ENCODE data around the gene GRIP2.

The GRIP2 gene

DNA sequence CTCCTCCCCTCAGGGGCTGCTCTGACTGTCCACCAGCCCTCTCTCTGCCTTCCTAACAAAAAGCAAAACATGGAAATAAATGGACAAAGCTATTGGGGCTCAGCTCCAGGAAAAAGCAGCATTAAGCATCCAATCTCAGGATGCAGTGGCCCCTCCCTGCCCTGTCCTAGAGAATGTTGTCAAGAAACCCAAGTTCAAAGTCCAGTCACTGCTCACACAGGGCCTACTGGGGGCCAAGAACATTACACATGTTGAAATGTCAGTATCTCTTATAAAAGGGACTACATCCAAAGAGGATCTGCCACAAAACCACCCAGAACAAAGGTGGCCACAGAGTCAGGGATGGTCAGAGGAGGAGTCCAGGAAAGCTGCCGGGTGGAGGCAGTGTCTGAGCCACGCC, 7.6 kb upstream of the GRIP2 start:
- H2AFZ ChIP-seq (ENCODE audit: low read length): no peak overlapping the region
- no peak overlapping the region for H3K9ac ChIP-seq (ENCODE audit: low read length)
- TF ChIP-seq EZH2phosphoT487 (IDR thresholded peaks at IDR 0.05; ENCODE audit: low read length) (no peak), EZH2 (optimal IDR thresholded peaks at IDR 0.05; ENCODE audit: low read depth, low read length) (no peak)
- TF ChIP-seq, protein P1, sequence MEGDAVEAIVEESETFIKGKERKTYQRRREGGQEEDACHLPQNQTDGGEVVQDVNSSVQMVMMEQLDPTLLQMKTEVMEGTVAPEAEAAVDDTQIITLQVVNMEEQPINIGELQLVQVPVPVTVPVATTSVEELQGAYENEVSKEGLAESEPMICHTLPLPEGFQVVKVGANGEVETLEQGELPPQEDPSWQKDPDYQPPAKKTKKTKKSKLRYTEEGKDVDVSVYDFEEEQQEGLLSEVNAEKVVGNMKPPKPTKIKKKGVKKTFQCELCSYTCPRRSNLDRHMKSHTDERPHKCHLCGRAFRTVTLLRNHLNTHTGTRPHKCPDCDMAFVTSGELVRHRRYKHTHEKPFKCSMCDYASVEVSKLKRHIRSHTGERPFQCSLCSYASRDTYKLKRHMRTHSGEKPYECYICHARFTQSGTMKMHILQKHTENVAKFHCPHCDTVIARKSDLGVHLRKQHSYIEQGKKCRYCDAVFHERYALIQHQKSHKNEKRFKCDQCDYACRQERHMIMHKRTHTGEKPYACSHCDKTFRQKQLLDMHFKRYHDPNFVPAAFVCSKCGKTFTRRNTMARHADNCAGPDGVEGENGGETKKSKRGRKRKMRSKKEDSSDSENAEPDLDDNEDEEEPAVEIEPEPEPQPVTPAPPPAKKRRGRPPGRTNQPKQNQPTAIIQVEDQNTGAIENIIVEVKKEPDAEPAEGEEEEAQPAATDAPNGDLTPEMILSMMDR (IDR thresholded peaks at IDR 0.05; ENCODE audit: low read length): no peak

DNA sequence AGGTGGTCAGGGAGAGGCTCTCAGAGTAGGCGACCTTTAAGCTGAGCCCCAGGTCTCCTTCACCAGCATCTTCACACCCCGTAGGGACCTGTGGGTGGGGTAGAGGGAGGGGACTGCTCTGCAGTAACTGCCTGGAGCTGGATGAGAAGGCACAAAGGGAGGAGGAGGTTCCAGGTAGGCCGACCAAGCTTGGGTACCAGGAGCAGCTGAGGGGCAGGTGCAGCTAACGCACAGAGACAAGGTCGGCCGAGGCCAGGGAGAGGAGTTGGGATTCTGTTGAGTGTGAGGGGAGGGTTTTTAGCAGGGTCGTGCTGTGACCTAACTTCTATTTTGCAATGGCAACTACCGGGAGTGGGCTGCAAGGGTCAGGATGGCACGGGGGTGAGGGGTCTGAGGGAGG, 5.9 kb upstream of the GRIP2 start:
- H3K9me3 ChIP-seq (replicated peaks; ENCODE audit: insufficient read depth, low read length): no peaks in the 10 kb centered on the region
- H3K79me2 ChIP-seq (ENCODE audit: low read length): no peaks in the 10 kb centered on the region
- H3F3A ChIP-seq (ENCODE audit: insufficient read depth, low read length): no peaks in the 10 kb centered on the region
- H4K20me1 ChIP-seq (ENCODE audit: insufficient read depth, low read length): no peaks in the 10 kb centered on the region
- no peak overlapping the region for H3K4me3 ChIP-seq (ENCODE audit: low read length)
- H3K36me3 ChIP-seq (replicated peaks; ENCODE audit: insufficient read depth, low read length): no peaks in the 10 kb centered on the region
- no peaks in the 10 kb centered on the region for H3K9me2 ChIP-seq (replicated peaks; ENCODE audit: insufficient read depth, low read length)
- no peak overlapping the region for H2AFZ ChIP-seq (ENCODE audit: low read length)
- DNase-seq: no peak
- no peaks in the 10 kb centered on the region for H3K4me1 ChIP-seq (ENCODE audit: low read length)
- peaks cover 60% of the 10 kb centered on the region for H3K27me3 ChIP-seq (replicated peaks; ENCODE audit: insufficient read depth, low read length)
- TF ChIP-seq EZH2phosphoT487 (IDR thresholded peaks at IDR 0.05; ENCODE audit: low read length) (no peak), EZH2 (optimal IDR thresholded peaks at IDR 0.05; ENCODE audit: low read depth, low read length) (no peak)
- TF ChIP-seq, protein P1 (IDR thresholded peaks at IDR 0.05; ENCODE audit: low read length): no peak
- H3K27ac ChIP-seq (ENCODE audit: low read length): no peak overlapping the region
- H3K9ac ChIP-seq (ENCODE audit: low read length): no peak overlapping the region
- no peak overlapping the region for H3K4me2 ChIP-seq (ENCODE audit: low read depth, low read length)

More for the DNA sequence above, 7.6 kb upstream of the GRIP2 start:
- Histone ChIP-seq H3F3A (ENCODE audit: insufficient read depth, low read length) (no peaks in the 10 kb centered on the region), H3K9me3 (replicated peaks; ENCODE audit: insufficient read depth, low read length) (no peaks in the 10 kb centered on the region), H3K79me2 (ENCODE audit: low read length) (no peaks in the 10 kb centered on the region), H4K20me1 (ENCODE audit: insufficient read depth, low read length) (no peaks in the 10 kb centered on the region), H3K9me2 (replicated peaks; ENCODE audit: insufficient read depth, low read length) (no peaks in the 10 kb centered on the region), H3K4me2 (ENCODE audit: low read depth, low read length) (no peak overlapping the region), H3K4me3 (ENCODE audit: low read length) (no peak overlapping the region), H3K27me3 (replicated peaks; ENCODE audit: insufficient read depth, low read length) (peaks cover 54% of the 10 kb centered on the region), H3K36me3 (replicated peaks; ENCODE audit: insufficient read depth, low read length) (no peaks in the 10 kb centered on the region), H3K4me1 (ENCODE audit: low read length) (no peaks in the 10 kb centered on the region), H3K27ac (ENCODE audit: low read length) (no peak overlapping the region)
- no peak for DNase-seq

DNA sequence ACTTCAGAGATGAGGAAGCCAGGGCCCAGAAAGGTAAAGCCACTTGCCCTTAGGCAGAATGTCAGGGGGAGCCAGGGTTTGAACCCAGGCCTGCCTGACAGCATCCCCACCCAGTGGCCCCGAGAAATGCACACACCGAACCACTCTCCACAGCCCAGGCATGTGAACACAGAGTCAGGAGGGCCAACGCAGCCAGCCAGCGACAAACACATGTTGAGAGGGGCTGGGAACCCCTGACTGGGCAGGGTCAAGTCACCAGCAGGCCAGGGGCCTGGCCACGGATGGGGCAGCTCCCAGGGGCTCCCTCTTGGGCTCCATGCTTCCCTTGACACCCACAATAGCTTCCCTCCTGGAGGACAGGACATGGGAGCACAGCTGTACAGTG, 5.1 kb upstream of the GRIP2 start:
- H3K9ac ChIP-seq (ENCODE audit: low read length): no peak overlapping the region
- H3K4me2 ChIP-seq (ENCODE audit: low read depth, low read length): no peak overlapping the region
- TF ChIP-seq EZH2phosphoT487 (IDR thresholded peaks at IDR 0.05; ENCODE audit: low read length) (no peak), EZH2 (optimal IDR thresholded peaks at IDR 0.05; ENCODE audit: low read depth, low read length) (no peak)
- TF ChIP-seq, protein P1 (IDR thresholded peaks at IDR 0.05; ENCODE audit: low read length): no peak
- H3K4me1 ChIP-seq (ENCODE audit: low read length): no peaks in the 10 kb centered on the region
- no peak overlapping the region for H2AFZ ChIP-seq (ENCODE audit: low read length)
- no peaks in the 10 kb centered on the region for H4K20me1 ChIP-seq (ENCODE audit: insufficient read depth, low read length)
- H3K9me2 ChIP-seq (replicated peaks; ENCODE audit: insufficient read depth, low read length): no peaks in the 10 kb centered on the region
- H3K36me3 ChIP-seq (replicated peaks; ENCODE audit: insufficient read depth, low read length): no peaks in the 10 kb centered on the region
- H3K79me2 ChIP-seq (ENCODE audit: low read length): no peaks in the 10 kb centered on the region
- peaks cover 57% of the 10 kb centered on the region for H3K27me3 ChIP-seq (replicated peaks; ENCODE audit: insufficient read depth, low read length)
- DNase-seq: no peak
- no peak overlapping the region for H3K4me3 ChIP-seq (ENCODE audit: low read length)
- H3F3A ChIP-seq (ENCODE audit: insufficient read depth, low read length): no peaks in the 10 kb centered on the region
- no peaks in the 10 kb centered on the region for H3K9me3 ChIP-seq (replicated peaks; ENCODE audit: insufficient read depth, low read length)
- no peak overlapping the region for H3K27ac ChIP-seq (ENCODE audit: low read length)
